Measurements from ENCODE around the gene TBPL1. TPM values are rescaled to one million over a fixed set of nuclear protein-coding genes. Genes with fewer than 3 reads are reported as not detected.

TBPL1 gene
- total and polyA plus RNA-seq, 2 experiments from 2014 or later, result 14.7 to 32.1 TPM

DNA sequence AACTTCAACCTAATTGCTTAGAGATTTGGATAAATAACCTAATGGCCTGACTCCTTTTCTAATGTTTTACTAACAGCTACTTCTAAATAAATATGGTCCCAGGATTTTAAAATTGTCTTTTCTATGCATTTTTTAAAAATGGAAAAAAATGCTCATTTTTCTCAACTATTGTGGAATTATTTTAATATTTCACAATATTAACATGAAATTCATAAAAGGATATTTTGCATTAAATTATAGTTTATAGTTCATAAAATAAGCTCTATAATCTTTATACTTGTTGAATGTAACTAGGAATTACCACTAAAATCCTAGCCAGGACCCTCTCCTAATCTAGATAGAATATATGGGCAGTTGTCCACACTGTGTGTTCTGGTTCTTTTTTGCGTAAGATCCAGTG, 37.3 kb downstream of the TBPL1 start:
- no peaks in the 10 kb centered on the region for H3K4me1 ChIP-seq (ENCODE audit: low read depth)
- no peaks in the 10 kb centered on the region for H3K9me3 ChIP-seq (ENCODE audit: low read depth)
- TF ChIP-seq, protein P1, sequence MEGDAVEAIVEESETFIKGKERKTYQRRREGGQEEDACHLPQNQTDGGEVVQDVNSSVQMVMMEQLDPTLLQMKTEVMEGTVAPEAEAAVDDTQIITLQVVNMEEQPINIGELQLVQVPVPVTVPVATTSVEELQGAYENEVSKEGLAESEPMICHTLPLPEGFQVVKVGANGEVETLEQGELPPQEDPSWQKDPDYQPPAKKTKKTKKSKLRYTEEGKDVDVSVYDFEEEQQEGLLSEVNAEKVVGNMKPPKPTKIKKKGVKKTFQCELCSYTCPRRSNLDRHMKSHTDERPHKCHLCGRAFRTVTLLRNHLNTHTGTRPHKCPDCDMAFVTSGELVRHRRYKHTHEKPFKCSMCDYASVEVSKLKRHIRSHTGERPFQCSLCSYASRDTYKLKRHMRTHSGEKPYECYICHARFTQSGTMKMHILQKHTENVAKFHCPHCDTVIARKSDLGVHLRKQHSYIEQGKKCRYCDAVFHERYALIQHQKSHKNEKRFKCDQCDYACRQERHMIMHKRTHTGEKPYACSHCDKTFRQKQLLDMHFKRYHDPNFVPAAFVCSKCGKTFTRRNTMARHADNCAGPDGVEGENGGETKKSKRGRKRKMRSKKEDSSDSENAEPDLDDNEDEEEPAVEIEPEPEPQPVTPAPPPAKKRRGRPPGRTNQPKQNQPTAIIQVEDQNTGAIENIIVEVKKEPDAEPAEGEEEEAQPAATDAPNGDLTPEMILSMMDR (IDR thresholded peaks at IDR 0.05; ENCODE audit: low read depth, low read length), result no peak
- H3K36me3 ChIP-seq, result peaks cover 7% of the 10 kb centered on the region
- H3K4me3 ChIP-seq, result no peak overlapping the region
- no peak overlapping the region for H3K27ac ChIP-seq
- DNase-seq (ENCODE audit: low read depth in 1 of 2, low spot score in 1 of 2), result no peak
- no peaks in the 10 kb centered on the region for H3K27me3 ChIP-seq

DNA sequence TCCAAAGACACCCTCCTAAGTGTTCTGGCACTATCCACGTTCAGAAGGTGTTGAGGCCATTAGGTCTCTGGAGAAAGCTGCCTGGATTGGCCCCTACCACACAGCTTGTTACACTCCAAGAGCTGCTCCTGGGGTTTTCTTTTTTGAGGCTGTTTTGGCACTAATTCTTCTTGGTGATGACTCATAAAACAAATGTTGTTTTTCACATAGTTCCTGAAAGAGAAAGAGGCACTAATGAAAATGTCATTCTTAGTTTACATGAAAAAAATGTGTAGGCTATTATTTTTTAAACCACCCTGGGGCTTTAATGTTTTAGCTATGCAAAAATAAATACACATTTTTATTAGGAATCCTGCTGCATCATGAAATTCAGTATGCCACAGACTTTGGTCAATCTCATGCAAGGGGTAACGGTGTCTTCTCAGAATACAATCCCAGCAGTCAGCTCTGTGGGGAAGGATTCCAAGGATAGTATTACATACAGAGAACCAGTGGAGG, 38.1 kb downstream of the TBPL1 start:
- Histone ChIP-seq H3K9me3 (ENCODE audit: low read depth) (no peaks in the 10 kb centered on the region), H3K4me3 (no peak overlapping the region), H3K4me1 (ENCODE audit: low read depth) (no peaks in the 10 kb centered on the region), H3K27ac (no peak overlapping the region), H3K36me3 (peaks cover 7% of the 10 kb centered on the region), H3K27me3 (no peaks in the 10 kb centered on the region)
- TF ChIP-seq, protein P1 (IDR thresholded peaks at IDR 0.05; ENCODE audit: low read depth, low read length), result no peak
- DNase-seq (ENCODE audit: low read depth in 1 of 2, low spot score in 1 of 2), result peak in 1 of 2 donors; percentile 71

DNA sequence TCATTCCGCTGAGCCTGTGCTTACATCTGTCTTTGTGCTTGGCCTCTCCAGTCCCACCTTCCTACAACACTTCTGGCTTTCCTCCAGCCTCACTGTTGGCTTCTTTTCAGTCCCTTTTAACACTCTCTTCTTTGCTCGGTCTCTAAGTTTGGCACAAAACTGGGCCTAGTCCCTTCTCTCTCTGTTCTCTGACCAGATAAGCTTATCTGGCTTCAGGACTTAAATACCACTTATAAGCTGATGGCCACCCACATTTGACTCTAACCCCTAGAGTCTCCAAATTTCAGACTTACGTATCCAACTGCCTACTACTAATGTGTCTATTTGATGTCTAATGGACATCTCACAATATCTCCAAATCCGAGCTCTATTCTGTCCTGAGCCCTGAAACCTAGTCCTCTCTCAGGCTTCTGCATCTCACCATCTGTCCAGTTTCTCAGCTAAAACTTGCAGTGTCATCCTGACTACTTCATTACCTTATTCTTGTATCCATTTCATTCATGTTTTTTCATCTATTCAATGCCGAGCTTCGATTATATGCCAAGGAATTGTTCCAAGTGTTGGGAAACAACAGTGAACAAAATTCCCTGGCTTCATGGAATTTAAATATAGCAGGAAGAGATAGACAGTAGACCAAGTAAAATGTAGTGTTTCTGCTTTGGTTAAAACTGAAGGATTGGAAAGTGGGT, 40.1 kb downstream of the TBPL1 start:
- no peaks in the 10 kb centered on the region for H3K9me3 ChIP-seq (ENCODE audit: low read depth)
- H3K27me3 ChIP-seq, result no peaks in the 10 kb centered on the region
- H3K4me1 ChIP-seq (ENCODE audit: low read depth), result no peaks in the 10 kb centered on the region
- DNase-seq (ENCODE audit: low read depth in 1 of 2, low spot score in 1 of 2), result peak in 1 of 2 donors; percentile 79
- TF ChIP-seq, protein P1 (IDR thresholded peaks at IDR 0.05; ENCODE audit: low read depth, low read length), result no peak
- H3K27ac ChIP-seq, result no peak overlapping the region
- H3K36me3 ChIP-seq, result peaks cover 4% of the 10 kb centered on the region
- H3K4me3 ChIP-seq, result no peak overlapping the region

DNA sequence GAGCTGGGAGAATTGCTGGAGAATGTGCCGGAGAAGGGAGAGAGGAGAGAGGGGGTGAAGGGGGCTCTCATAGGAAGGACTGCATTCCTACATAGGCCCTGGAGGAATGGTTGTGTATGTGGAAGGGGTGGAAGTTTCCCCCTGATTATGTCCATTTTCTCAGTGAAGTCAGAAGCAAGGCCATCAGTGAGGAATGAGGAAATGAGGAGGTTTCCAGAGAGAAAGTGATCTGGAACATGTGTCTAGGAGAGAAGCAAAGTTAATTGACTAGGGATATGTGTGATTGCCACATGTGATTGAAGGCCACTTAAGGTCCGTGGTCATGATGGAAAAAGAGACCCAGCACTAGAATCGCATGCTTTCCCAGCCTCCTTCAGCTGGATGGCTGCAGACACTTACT, 42.3 kb downstream of the TBPL1 start:
- Histone ChIP-seq H3K36me3 (no peaks in the 10 kb centered on the region), H3K9me3 (ENCODE audit: low read depth) (no peaks in the 10 kb centered on the region), H3K27me3 (no peaks in the 10 kb centered on the region), H3K4me1 (ENCODE audit: low read depth) (no peaks in the 10 kb centered on the region), H3K4me3 (no peak overlapping the region), H3K27ac (peak overlapping the region; percentile 12)
- TF ChIP-seq, protein P1 (IDR thresholded peaks at IDR 0.05; ENCODE audit: low read depth, low read length), result no peak
- DNase-seq (ENCODE audit: low read depth in 1 of 2, low spot score in 1 of 2), result no peak

DNA sequence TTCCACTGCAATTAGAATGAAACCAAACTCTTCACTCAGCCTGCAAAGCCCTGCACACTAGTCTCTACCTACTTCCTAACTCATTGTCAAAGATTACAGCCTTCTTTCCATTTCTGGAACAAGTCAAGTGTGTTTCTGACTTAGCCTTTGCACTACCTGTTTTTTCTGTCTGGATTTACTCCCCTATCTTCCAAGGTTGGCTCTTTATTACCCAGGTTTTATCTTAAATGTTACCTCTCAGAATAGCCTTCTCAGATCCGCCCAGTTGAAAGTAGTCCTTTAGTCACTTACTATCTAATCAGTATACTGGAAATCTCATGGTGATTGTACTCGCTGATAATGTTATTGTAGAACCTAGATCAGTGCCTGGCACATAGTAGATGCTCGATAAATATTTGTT, 42.7 kb downstream of the TBPL1 start:
- TF ChIP-seq, protein P1 (IDR thresholded peaks at IDR 0.05; ENCODE audit: low read depth, low read length), result no peak
- Histone ChIP-seq H3K4me3 (no peak overlapping the region), H3K9me3 (ENCODE audit: low read depth) (no peaks in the 10 kb centered on the region), H3K27me3 (no peaks in the 10 kb centered on the region), H3K4me1 (ENCODE audit: low read depth) (no peaks in the 10 kb centered on the region), H3K36me3 (no peaks in the 10 kb centered on the region), H3K27ac (peak overlapping the region; percentile 12)
- DNase-seq (ENCODE audit: low read depth in 1 of 2, low spot score in 1 of 2), result no peak

Measured in cardiac muscle cell (in vitro differentiated cells and primary cell).